NCI-H2081 treated with DMSO at 0.1 percent for 48 hours (cell line): Measurements from ENCODE around the gene KRT7.
"Not testable (repeated sequence)": the region's sequence is repeated elsewhere in the genome, so short reads cannot be mapped to it uniquely, and the experiment has no call there.

Experiments used
- DNase-seq: peaks from one replicate; lab custom pipeline; 2025; lab: John Stamatoyannopoulos, UW

KRT7 gene

GRCh38 chr12:52243856-52244614, 11.0 kb downstream of the KRT7 start:
- DNase-seq = peak; percentile 68

GRCh38 chr12:52244615-52244994, 11.6 kb downstream of the KRT7 start:
- DNase-seq = no peak

GRCh38 chr12:52245259-52245961, 12.4 kb downstream of the KRT7 start:
- no peak for DNase-seq

- no peak for DNase-seq
Measured at GRCh38 chr12:52245962-52246569, 13.0 kb downstream of the KRT7 start.

- peak; percentile 47 for DNase-seq
Measured at GRCh38 chr12:52246720-52247621, 13.9 kb downstream of the KRT7 start.

GRCh38 chr12:52247622-52248540, 14.8 kb downstream of the KRT7 start:
- no peak for DNase-seq

- DNase-seq = no peak
Measured at GRCh38 chr12:52248541-52249461, 15.8 kb downstream of the KRT7 start.

GRCh38 chr12:52249511-52250047, 16.5 kb downstream of the KRT7 start:
- DNase-seq = no peak

GRCh38 chr12:52250048-52250990, 17.3 kb downstream of the KRT7 start:
- DNase-seq = no peak

- no peak for DNase-seq
Measured at GRCh38 chr12:52251367-52252051, 18.5 kb downstream of the KRT7 start.

GRCh38 chr12:52252175-52252615, 19.2 kb downstream of the KRT7 start:
- DNase-seq = not testable (repeated sequence)

GRCh38 chr12:52252728-52253343, 19.8 kb downstream of the KRT7 start:
- DNase-seq = no peak

GRCh38 chr12:52253391-52254179, 20.5 kb downstream of the KRT7 start:
- DNase-seq = no peak

GRCh38 chr12:52254180-52254964, 21.3 kb downstream of the KRT7 start:
- no peak for DNase-seq

GRCh38 chr12:52254965-52255751, 22.1 kb downstream of the KRT7 start:
- DNase-seq = no peak
